Heart right ventricle (tissue), 16 donors: ENCODE measurements around the gene HARBI1. TPM values are rescaled to one million over a fixed set of nuclear protein-coding genes. Genes with fewer than 3 reads are reported as not detected.

ENCODE experiments used
- ATAC-seq, 8 donors: fragments of 200-7000 bp; cut with Tn5 transposase; one replicate each; pipeline ENCODE4 v1.9.1; 2020; ENCODE audit warnings: mild to moderate bottlenecking in 8 of 8, moderate library complexity in 8 of 8, moderate number of reproducible peaks in 1 of 8
- DNase-seq, 2 donors: peaks; one replicate each; pipeline ENCODE4 v3.0.0-alpha.2; 2020
- H3K27ac ChIP-seq, 10 donors: fragments of 200-600 bp; sonication (generic) in 2 of 10; one replicate each; pipeline versions ENCODE4 v1.5.0 to v1.8.0; 2020 to 2022; ENCODE audit warnings: mild to moderate bottlenecking in 3 of 10
- H3K27me3 ChIP-seq, 7 donors: fragments of 200-600 bp; one replicate each; pipeline ENCODE4 v1.8.0; 2021 to 2022; ENCODE audit warnings: mild to moderate bottlenecking in 2 of 7
- H3K36me3 ChIP-seq, 9 donors: fragments of 200-600 bp; sonication (generic) in 1 of 9; one replicate each; pipeline versions ENCODE4 v1.5.0 to v1.8.0; 2020 to 2022; ENCODE audit warnings: mild to moderate bottlenecking in 2 of 9
- H3K4me1 ChIP-seq, 9 donors: fragments of 200-600 bp; sonication (generic) in 1 of 9; one replicate each; pipeline versions ENCODE4 v1.5.0 to v1.8.0; 2020 to 2022; ENCODE audit warnings: mild to moderate bottlenecking in 4 of 9
- H3K4me3 ChIP-seq, 10 donors: fragments of 200-600 bp; sonication (generic) in 2 of 10; one replicate each; pipeline versions ENCODE4 v1.5.0 to v1.8.0; 2020 to 2022; ENCODE audit warnings: mild to moderate bottlenecking in 7 of 10, moderate library complexity in 2 of 10
- H3K9me3 ChIP-seq, 11 donors: fragments of 200-600 bp in 10 of 11; sonication (generic) in 2 of 11; one replicate each; pipeline versions ENCODE4 v1.5.0 to v1.8.0; 2013 to 2022; ENCODE audit warnings: mild to moderate bottlenecking in 2 of 11, control low read depth in 1 of 11, moderate library complexity in 1 of 11
- CTCF ChIP-seq, 9 donors: fragments of 200-600 bp; sonication (generic) in 2 of 9; IDR thresholded peaks; one replicate each; pipeline versions ENCODE4 v1.5.0 to v1.8.0; 2021 to 2022; ENCODE audit warnings: antibody characterized with exemption in 9 of 9, mild to moderate bottlenecking in 5 of 9, moderate library complexity in 1 of 9
- WGBS, 2 donors: extraction: QIAGEN DNeasy Blood & Tissue Kit; methylation state at CpG; one replicate each; pipeline ENCODE4 v1.1.7; 2013; ENCODE audit warnings: inconsistent platforms in 1 of 2; 5-methylcytosine and 5-hydroxymethylcytosine counted together
- intact Hi-C, 10 donors: fragments of 100-400 bp; cut with DNase I; formaldehyde crosslinking; loops; one replicate each; pipeline versions ENCODE4 v1.11.1 to v1.14.2; 2022
- polyA plus RNA-seq, 2 donors: library from polyadenylated mRNA; stranded (reverse); fragments of 200-250 nt; gene quantifications; one replicate each; pipeline ENCODE4 v1.2.3, GENCODE V29; 2013
- total RNA-seq, 10 donors: library from RNA; stranded (reverse); fragmentation: NEBNext Ultra II Directional in 3 of 10; extraction: Animal tissue kit (Norgen Biotek cat#: 25700) in 3 of 10; gene quantifications; one replicate each; pipeline versions ENCODE4 v1.2.1 to v1.2.4, GENCODE V29; 2021 to 2023
- donor health status: Arrhythmogenic right ventricular cardiomyopathy.
- donor health status: ischemic (EF 13 %, LVEDD 7.1; RV severe dilation, severe dysfunction).
- donor health status: healthy with polysubstance abuse.
- donor health status: DM: no; HTN: yes; CAD: no.
- donor health status: DM: no; HTN: no; CAD: no.
- donor health status: ischemic (EF 25% LVEDD 6.9; RV normal size, moderate dysfunction).
- donor health status: ischemic (EF 25% LVEDD 5.7; RV mildly dilated, moderate dysfunction).
- donor health status: healthy.
- donor health status: DM: yes; HTN: yes; CAD: no.
- donor health status: Ischemic cardiomyopathy.
- donor health status: ischemic (EF 35%, LVEDD 5.7; RV mildly dilated, moderate dysfunction).
- donor health status: nonischemic (EF 11% LVEDD 7.7; RV severe dilation, severe dysfunction).
- donor health status: DM: yes; HTN: yes; CAD: no.
- donor health status: PGD.
- donor health status: ischemic (EF 29% LVEDD 5.4; RV normal size, mild dysfunction).
- donor health status: nonischemic (EF 23%, LVEDD 6.1; RV moderate dilation, normal function).

The HARBI1 gene
- total and polyA plus RNA-seq, 12 donors: 1.7 to 4.4 (median 3.0) TPM

GRCh38 chr11:46635557-46636139 is 18.6 kb upstream of the HARBI1 start:
- no peak for ATAC-seq
- DNase-seq: no peak
- Histone ChIP-seq H3K4me3 (no peak overlapping the region), H3K27ac (no peak overlapping the region), H3K4me1 (peaks cover 0 to 9% (median 0%) of the 10 kb centered on the region in 9 donors), H3K27me3 (no peaks in the 10 kb centered on the region), H3K9me3 (no peaks in the 10 kb centered on the region), H3K36me3 (peaks cover 0 to 90% (median 20%) of the 10 kb centered on the region in 9 donors)
- 89 to 91% methylated on average over 5 of the region's 5 CpGs for WGBS, 2 donors
- intact Hi-C loops: loop anchor here in 1 of 10 donors (5.0 kb wide), 1 partner anchor 1027 kb away; no protein-coding TSS in a partner anchor
- TF ChIP-seq CTCF (IDR thresholded peaks at IDR 0.05): no peak

GRCh38 chr11:46633291-46634217 is 16.5 kb upstream of the HARBI1 start:
- Histone ChIP-seq H3K4me3 (no peak overlapping the region), H3K27ac (no peak overlapping the region), H3K4me1 (peaks cover 0 to 9% (median 0%) of the 10 kb centered on the region in 9 donors), H3K9me3 (no peaks in the 10 kb centered on the region), H3K27me3 (no peaks in the 10 kb centered on the region), H3K36me3 (peaks cover 0 to 89% (median 19%) of the 10 kb centered on the region in 9 donors)
- 95 to 96% methylated on average over 22 of the region's 22 CpGs for WGBS, 2 donors
- DNase-seq (no peak), ATAC-seq (no peak)
- no peak for TF ChIP-seq CTCF (IDR thresholded peaks at IDR 0.05)
- intact Hi-C loops: no loop called here

GRCh38 chr11:46632502-46632901 is 15.5 kb upstream of the HARBI1 start:
- H3K4me1 ChIP-seq: peaks cover 0 to 7% (median 0%) of the 10 kb centered on the region in 9 donors
- intact Hi-C loops: no loop called here
- H3K9me3 ChIP-seq: no peaks in the 10 kb centered on the region
- no peak overlapping the region for H3K27ac ChIP-seq
- peaks cover 0 to 90% (median 11%) of the 10 kb centered on the region in 9 donors for H3K36me3 ChIP-seq
- DNase-seq: no peak
- H3K27me3 ChIP-seq: no peaks in the 10 kb centered on the region
- no peak for ATAC-seq
- WGBS, 2 donors: 93 to 94% methylated on average over 1 of the region's 1 CpG
- H3K4me3 ChIP-seq: no peak overlapping the region
- no peak for TF ChIP-seq CTCF (IDR thresholded peaks at IDR 0.05)

- Histone ChIP-seq H3K27ac (no peak overlapping the region), H3K9me3 (no peaks in the 10 kb centered on the region), H3K4me3 (no peak overlapping the region), H3K36me3 (peaks cover 0 to 90% (median 11%) of the 10 kb centered on the region in 9 donors), H3K27me3 (no peaks in the 10 kb centered on the region), H3K4me1 (peaks cover 0 to 7% (median 0%) of the 10 kb centered on the region in 9 donors)
- WGBS, 2 donors: 92 to 95% methylated on average over 2 of the region's 2 CpGs
- TF ChIP-seq CTCF (IDR thresholded peaks at IDR 0.05): no peak
- intact Hi-C loops: no loop called here
- DNase-seq: no peak
- ATAC-seq: no peak
Measured at GRCh38 chr11:46631676-46632075, 14.6 kb upstream of the HARBI1 start.
